Vagina (tissue), 2 donors: ENCODE data around the gene OGDH. TPM values are rescaled to one million over a fixed set of nuclear protein-coding genes. Genes with fewer than 3 reads are reported as not detected.

ENCODE experiments used
- DNase-seq, 2 donors: peaks; one replicate each; pipeline ENCODE4 v3.0.0-alpha.2; 2017; ENCODE audit errors: extremely low spot score in 2 of 2
- H3K27ac ChIP-seq: fragments of 200-600 bp; sonication (generic); one replicate; pipeline ENCODE4 v1.5.1; 2019
- H3K27me3 ChIP-seq: fragments of 200-600 bp; sonication (generic); one replicate; pipeline ENCODE4 v1.5.1; 2019
- H3K36me3 ChIP-seq, 2 donors: fragments of 200-600 bp; sonication (generic); one replicate each; pipeline ENCODE4 v1.5.1; 2017 to 2019
- H3K4me1 ChIP-seq: fragments of 200-600 bp; sonication (generic); one replicate; pipeline ENCODE4 v1.5.1; 2019
- H3K4me3 ChIP-seq, 2 donors: fragments of 200-600 bp; sonication (generic); 1 replicate in 1 of 2; 2 replicates in 1 of 2; pipeline ENCODE4 v1.5.1; 2016 to 2019
- H3K9me3 ChIP-seq: fragments of 200-600 bp; sonication (generic); one replicate; pipeline ENCODE4 v1.5.1; 2019
- CTCF ChIP-seq, 3 experiments: fragments of 450-650 bp in 2 of 3; fragments of 200-600 bp in 1 of 3; sonication (generic) in 1 of 3; IDR thresholded peaks; one replicate each; pipeline ENCODE4 v1.5.1; 2017 to 2019; ENCODE audit warnings: antibody characterized with exemption in 3 of 3, mild to moderate bottlenecking in 2 of 3, moderate library complexity in 2 of 3
- POLR2A ChIP-seq, 2 donors: fragments of 450-650 bp; IDR thresholded peaks; one replicate each; pipeline ENCODE4 v1.6.1; 2017; ENCODE audit warnings: antibody characterized with exemption in 2 of 2, mild to moderate bottlenecking in 2 of 2, moderate library complexity in 2 of 2
- POLR2AphosphoS5 ChIP-seq, 2 donors: sonication (generic); formaldehyde crosslinking; IDR thresholded peaks; one replicate each; pipeline ENCODE4 v1.9.0; 2017; ENCODE audit warnings: antibody characterized with exemption in 2 of 2, mild to moderate bottlenecking in 2 of 2, low read depth in 1 of 2; ENCODE audit not compliant: insufficient read depth in 1 of 2
- intact Hi-C: fragments of 100-400 bp; cut with DNase I; formaldehyde crosslinking; loops from one replicate; pipeline ENCODE4 v1.15.1; 2023
- total RNA-seq: library from RNA; depleted of rRNA; stranded (reverse); fragments of >200 nt; gene quantifications from one replicate; pipeline ENCODE4 v1.2.3, GENCODE V29; 2016

Gene OGDH
- total RNA-seq, 1 donor from 2014 or later = 80.0 TPM

DNA sequence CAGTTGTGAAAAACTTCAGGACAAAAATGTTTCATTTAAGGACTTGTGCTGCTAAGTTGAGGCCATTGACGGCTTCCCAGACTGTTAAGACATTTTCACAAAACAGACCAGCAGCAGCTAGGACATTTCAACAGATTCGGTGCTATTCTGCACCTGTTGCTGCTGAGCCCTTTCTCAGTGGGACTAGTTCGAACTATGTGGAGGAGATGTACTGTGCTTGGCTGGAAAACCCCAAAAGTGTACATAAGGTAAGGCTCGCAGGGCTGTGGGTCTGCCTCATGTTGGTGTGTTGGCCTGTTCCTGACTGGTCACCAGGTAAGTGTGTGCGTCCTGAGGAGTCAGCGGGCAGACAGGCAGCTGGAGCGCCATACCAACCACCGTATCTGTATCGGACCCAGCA is 17.9 kb downstream of the OGDH start:
- H3K4me1 ChIP-seq = peaks cover 43% of the 10 kb centered on the region
- H3K4me3 ChIP-seq = no peak overlapping the region

GRCh38 chr7:44625526-44626471 is 19.4 kb downstream of the OGDH start:
- intact Hi-C loops = no loop called here
- peaks cover 35% of the 10 kb centered on the region for H3K4me1 ChIP-seq
- H3K36me3 ChIP-seq = peaks cover 0 to 26% of the 10 kb centered on the region in 2 donors
- H3K4me3 ChIP-seq = no peak overlapping the region
- H3K27ac ChIP-seq = no peak overlapping the region
- H3K9me3 ChIP-seq = no peaks in the 10 kb centered on the region
- H3K27me3 ChIP-seq = no peaks in the 10 kb centered on the region
- DNase-seq = no peak
- no peak for TF ChIP-seq CTCF (IDR thresholded peaks at IDR 0.05)
- TF ChIP-seq POLR2A (IDR thresholded peaks at IDR 0.05) = no peak
- no peak for TF ChIP-seq POLR2AphosphoS5 (IDR thresholded peaks at IDR 0.05; ENCODE audit: insufficient read depth in 1 of 2, low read depth in 1 of 2)

More for the DNA sequence above, 17.9 kb downstream of the OGDH start:
- Histone ChIP-seq H3K9me3 (no peaks in the 10 kb centered on the region), H3K36me3 (peaks cover 0 to 22% of the 10 kb centered on the region in 2 donors), H3K27ac (no peak overlapping the region), H3K27me3 (no peaks in the 10 kb centered on the region)
- TF ChIP-seq POLR2A (IDR thresholded peaks at IDR 0.05) (no peak), CTCF (IDR thresholded peaks at IDR 0.05) (no peak)
- intact Hi-C loops = no loop called here
- DNase-seq = no peak

- Histone ChIP-seq H3K9me3 (no peaks in the 10 kb centered on the region), H3K4me1 (peaks cover 31% of the 10 kb centered on the region), H3K27me3 (no peaks in the 10 kb centered on the region), H3K27ac (no peak overlapping the region), H3K36me3 (peaks cover 0 to 29% of the 10 kb centered on the region in 2 donors), H3K4me3 (no peak overlapping the region)
- TF ChIP-seq POLR2AphosphoS5 (IDR thresholded peaks at IDR 0.05; ENCODE audit: insufficient read depth in 1 of 2, low read depth in 1 of 2) (no peak), CTCF (IDR thresholded peaks at IDR 0.05) (no peak), POLR2A (IDR thresholded peaks at IDR 0.05) (no peak)
- intact Hi-C loops = no loop called here
- no peak for DNase-seq
Measured at GRCh38 chr7:44626620-44627019, 20.2 kb downstream of the OGDH start.

DNA sequence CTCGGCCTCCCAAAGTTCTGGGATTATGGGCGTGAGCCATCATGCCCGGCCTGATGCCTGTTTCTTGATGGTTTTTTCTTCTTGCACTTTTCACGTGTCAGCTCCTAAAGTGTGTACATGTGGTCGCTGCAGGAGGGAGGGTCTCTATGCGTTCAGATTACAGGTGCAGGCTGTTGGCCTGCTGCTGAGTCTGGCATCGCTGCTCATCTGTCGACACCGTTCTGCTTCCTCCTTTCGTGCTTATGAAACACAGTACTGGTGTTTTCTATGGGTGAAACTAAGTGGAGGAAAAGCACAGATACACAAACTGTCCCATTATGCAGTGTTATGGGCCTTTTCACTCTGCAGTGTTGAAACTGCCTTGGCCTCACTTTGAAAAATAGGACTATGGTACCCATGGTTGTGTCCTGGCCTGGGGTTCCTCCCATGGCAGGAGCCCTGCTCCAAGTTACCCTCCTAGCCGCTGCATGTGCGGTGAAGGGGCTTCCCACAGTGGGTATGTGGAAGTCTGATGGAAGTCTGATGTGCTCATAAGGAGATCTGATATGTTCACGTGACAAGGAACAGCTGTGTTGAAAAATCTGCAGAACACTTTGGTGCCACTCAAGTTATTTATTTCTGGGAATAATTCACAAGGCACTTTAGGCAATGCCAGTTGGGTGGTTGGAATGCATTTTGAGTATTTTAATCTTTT is 23.5 kb downstream of the OGDH start:
- Histone ChIP-seq H3K27ac (no peak overlapping the region), H3K4me3 (no peak overlapping the region), H3K4me1 (peaks cover 43% of the 10 kb centered on the region), H3K36me3 (peaks cover 0 to 25% of the 10 kb centered on the region in 2 donors), H3K9me3 (no peaks in the 10 kb centered on the region), H3K27me3 (no peaks in the 10 kb centered on the region)
- DNase-seq = no peak
- intact Hi-C loops = no loop called here
- TF ChIP-seq POLR2AphosphoS5 (IDR thresholded peaks at IDR 0.05; ENCODE audit: insufficient read depth in 1 of 2, low read depth in 1 of 2) (no peak), CTCF (IDR thresholded peaks at IDR 0.05) (no peak), POLR2A (IDR thresholded peaks at IDR 0.05) (no peak)
